SJCRH30 (cell line): ENCODE results near the gene PRLR. TPM values are rescaled to one million over a fixed set of nuclear protein-coding genes. Genes with fewer than 3 reads are reported as not detected.

Experiments used
- DNase-seq, 2 experiments: peaks; one replicate each; pipeline ENCODE4 v3.0.0-alpha.2; 2015 to 2020
- H3K27ac ChIP-seq: fragments of 250-450 bp; sonication (Bioruptor Pico); 2 replicates; pipeline ENCODE4 v1.5.1; 2020; ENCODE audit warnings: mild to moderate bottlenecking, moderate library complexity
- H3K27me3 ChIP-seq: fragments of 250-450 bp; sonication (Bioruptor Pico); 2 replicates; pipeline ENCODE4 v1.5.1; 2020; ENCODE audit warnings: mild to moderate bottlenecking, moderate library complexity
- H3K36me3 ChIP-seq: fragments of 250-450 bp; sonication (Bioruptor Pico); 2 replicates; pipeline ENCODE4 v1.5.1; 2020; ENCODE audit warnings: mild to moderate bottlenecking, moderate library complexity
- H3K4me1 ChIP-seq: fragments of 250-450 bp; sonication (Bioruptor Pico); 2 replicates; pipeline ENCODE4 v1.5.1; 2020; ENCODE audit warnings: mild to moderate bottlenecking, moderate library complexity
- H3K4me3 ChIP-seq: fragments of 250-450 bp; sonication (Bioruptor Pico); 2 replicates; pipeline ENCODE4 v1.5.1; 2020; ENCODE audit warnings: mild to moderate bottlenecking, moderate library complexity
- H3K9me3 ChIP-seq: fragments of 250-450 bp; sonication (Bioruptor Pico); replicated peaks from 2 replicates; pipeline ENCODE4 v1.5.1; 2020; ENCODE audit warnings: mild to moderate bottlenecking, moderate library complexity
- total RNA-seq: library from RNA; depleted of rRNA; stranded (reverse); fragments of >200 nt; shearing (Covaris generic); gene quantifications from 2 replicates; pipeline ENCODE4 v1.2.3, GENCODE V29; 2014

Gene PRLR
- total RNA-seq, 1 experiment from 2014 or later = not detected

DNA sequence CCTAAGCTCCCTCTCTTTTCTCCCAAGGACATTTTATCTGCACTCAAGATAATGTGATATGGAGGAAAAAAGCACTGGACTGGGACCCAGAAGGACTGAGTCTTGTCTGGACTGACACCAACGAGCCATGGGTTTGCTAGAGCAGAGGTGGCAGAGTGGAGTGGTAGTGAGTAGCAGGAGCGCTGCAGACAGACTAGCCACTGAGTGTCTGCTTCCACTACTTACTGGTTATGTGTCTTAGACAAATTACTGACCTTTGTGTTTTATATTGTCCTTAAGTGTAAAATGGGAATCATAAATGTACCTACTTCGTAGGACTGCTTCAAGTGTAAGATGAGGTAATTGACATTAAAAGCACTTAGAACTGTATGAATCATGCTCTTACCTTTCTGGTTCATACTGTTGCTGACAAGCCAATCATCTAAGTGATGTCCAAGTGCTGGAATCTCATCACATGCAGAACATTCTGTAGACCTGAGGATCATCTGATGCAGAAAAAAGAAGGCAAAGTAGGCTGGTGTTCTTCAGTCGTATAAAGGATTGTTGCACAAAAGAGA is 12.5 kb upstream of the PRLR start:
- DNase-seq = no peak
- no peak overlapping the region for H3K27ac ChIP-seq
- H3K4me3 ChIP-seq = no peak overlapping the region
- H3K27me3 ChIP-seq = no peaks in the 10 kb centered on the region
- H3K9me3 ChIP-seq = no peaks in the 10 kb centered on the region
- no peaks in the 10 kb centered on the region for H3K4me1 ChIP-seq
- H3K36me3 ChIP-seq = no peaks in the 10 kb centered on the region

DNA sequence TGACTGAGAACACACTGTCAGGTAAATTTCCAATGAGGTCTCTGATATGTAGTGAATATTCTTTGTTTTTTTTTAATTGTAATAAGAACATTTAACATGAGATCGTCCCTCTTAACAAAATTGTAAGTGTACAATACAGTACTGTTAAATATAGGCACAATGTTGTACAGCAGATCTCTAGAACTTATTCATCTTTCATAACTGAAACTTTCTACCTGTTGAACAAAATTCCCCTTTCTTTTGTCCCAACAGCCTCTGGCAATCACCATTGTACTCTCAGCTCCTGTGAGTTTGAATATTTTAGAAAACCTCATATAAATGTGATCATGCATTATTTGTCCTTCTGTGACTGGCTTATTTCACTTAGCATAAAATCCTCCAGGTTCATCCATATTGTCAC is 10.6 kb upstream of the PRLR start:
- DNase-seq = no peak
- Histone ChIP-seq H3K4me1 (no peaks in the 10 kb centered on the region), H3K9me3 (no peaks in the 10 kb centered on the region), H3K27ac (no peak overlapping the region), H3K36me3 (no peaks in the 10 kb centered on the region), H3K4me3 (no peak overlapping the region), H3K27me3 (no peaks in the 10 kb centered on the region)

DNA sequence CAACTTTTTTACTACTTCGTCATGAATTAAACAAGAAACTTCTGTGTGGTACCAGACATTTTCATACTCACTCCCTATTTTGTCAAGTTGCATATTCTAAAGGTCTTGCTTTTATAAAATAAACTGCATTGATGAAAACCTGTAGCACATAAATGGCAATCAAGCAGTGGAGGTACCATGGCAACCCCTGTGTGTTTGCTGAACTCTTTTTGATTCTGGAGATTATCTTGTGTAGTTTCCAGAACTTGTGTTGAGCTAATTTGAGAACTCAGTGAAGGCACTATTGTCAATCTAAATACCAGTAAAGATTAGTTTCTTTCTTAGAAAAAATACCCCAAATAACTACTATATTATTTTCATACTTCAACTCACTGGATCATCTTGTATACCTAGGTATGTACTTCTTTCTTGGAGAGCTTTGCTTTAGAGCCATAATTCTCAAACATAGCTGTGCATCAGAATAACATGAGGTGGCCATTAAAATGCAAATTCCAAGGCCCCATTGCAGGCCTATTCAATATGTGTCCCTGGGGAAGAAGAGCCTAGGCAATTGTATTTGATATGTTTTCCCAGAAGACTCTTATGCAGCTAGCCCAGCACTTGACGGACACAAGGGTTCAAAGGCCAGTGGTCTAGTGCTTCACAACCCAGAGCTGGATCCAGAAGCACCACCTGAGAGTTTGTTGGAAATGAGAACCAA is 9.8 kb upstream of the PRLR start:
- Histone ChIP-seq H3K36me3 (no peaks in the 10 kb centered on the region), H3K27me3 (no peaks in the 10 kb centered on the region), H3K4me1 (no peaks in the 10 kb centered on the region), H3K9me3 (no peaks in the 10 kb centered on the region), H3K27ac (no peak overlapping the region), H3K4me3 (no peak overlapping the region)
- DNase-seq = no peak

DNA sequence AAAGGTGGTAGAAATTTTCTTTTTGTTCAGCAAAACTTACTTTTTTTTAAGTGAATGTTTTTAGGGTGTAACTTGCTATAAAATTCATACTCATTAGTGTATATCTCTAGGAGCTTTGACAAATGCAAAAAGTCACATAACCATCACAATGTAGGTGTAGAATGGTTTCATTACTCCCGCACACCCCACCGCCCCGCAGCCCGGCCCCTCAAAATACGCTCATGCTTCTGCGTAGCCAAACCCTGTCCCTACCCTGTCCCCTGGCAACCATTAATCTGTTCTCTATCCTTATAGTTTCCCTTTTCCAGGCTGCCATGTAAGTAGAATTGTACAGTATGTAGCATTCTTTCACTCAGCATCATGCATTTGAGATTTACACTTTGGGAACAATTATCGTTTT is 9.2 kb upstream of the PRLR start:
- no peaks in the 10 kb centered on the region for H3K9me3 ChIP-seq
- H3K4me1 ChIP-seq = no peaks in the 10 kb centered on the region
- H3K36me3 ChIP-seq = no peaks in the 10 kb centered on the region
- no peak overlapping the region for H3K4me3 ChIP-seq
- DNase-seq = no peak
- no peak overlapping the region for H3K27ac ChIP-seq
- no peaks in the 10 kb centered on the region for H3K27me3 ChIP-seq

DNA sequence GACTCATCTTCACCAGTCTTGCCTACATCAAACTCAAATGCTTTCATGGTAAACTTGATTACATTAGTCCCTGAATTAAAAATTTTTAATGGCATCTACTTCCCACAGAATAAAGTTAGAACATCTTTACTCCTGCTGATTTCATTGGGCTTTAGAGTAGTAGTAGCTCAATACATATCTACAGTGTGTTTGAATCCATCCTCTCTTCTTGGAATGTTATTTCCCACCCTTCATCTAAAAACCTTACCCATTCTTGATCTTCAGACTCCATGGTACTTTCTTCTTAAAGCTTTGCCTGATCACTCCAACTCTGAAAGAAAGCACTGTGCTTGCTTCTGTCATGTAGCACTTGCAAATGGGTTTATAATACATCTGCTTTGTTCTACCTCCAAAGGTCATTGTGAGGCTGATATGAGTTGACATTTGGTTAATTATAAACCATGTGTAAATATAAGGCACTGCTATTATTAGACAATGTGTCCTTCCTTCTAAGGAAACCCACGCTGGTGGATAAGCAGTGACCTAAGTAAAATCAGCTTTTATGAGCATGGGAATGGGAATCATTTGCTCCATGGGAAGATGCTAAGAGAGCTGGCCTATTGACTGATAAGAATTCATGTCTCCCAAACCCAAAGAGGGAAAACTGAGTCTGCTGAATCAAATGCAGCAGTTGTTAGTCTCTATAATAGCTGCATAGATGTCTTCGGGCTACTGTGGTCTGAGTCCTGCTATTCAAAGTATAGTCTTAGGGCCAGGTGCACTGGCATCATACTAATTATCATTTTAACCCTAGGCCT is 7.5 kb upstream of the PRLR start:
- H3K9me3 ChIP-seq = no peaks in the 10 kb centered on the region
- DNase-seq = no peak
- no peaks in the 10 kb centered on the region for H3K36me3 ChIP-seq
- no peaks in the 10 kb centered on the region for H3K4me1 ChIP-seq
- H3K27ac ChIP-seq = no peak overlapping the region
- no peaks in the 10 kb centered on the region; the same call in 1 of the 2 replicates for H3K27me3 ChIP-seq
- H3K4me3 ChIP-seq = no peak overlapping the region

DNA sequence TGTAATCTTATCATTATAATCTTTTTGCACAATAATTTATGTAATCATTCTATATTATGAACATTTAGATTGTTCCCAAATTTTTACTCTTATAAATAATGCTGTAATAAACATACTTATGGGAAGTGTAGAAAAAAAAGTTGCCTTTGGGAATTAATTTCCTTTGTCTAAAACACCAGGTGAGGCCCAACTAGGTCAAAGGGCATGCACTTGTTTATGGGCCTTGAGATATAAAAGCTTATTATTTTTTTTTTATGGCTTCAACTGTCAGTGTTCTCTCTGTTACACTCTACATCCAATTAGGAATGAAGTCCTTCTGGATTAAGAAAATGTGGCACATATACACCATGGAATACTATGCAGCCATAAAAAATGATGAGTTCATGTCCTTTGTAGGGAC is 6.5 kb upstream of the PRLR start:
- H3K27ac ChIP-seq = no peak overlapping the region
- H3K4me1 ChIP-seq = no peaks in the 10 kb centered on the region
- H3K4me3 ChIP-seq = no peak overlapping the region
- no peaks in the 10 kb centered on the region for H3K36me3 ChIP-seq
- H3K9me3 ChIP-seq = no peaks in the 10 kb centered on the region
- H3K27me3 ChIP-seq = no peaks in the 10 kb centered on the region; the same call in 1 of the 2 replicates
- no peak for DNase-seq

DNA sequence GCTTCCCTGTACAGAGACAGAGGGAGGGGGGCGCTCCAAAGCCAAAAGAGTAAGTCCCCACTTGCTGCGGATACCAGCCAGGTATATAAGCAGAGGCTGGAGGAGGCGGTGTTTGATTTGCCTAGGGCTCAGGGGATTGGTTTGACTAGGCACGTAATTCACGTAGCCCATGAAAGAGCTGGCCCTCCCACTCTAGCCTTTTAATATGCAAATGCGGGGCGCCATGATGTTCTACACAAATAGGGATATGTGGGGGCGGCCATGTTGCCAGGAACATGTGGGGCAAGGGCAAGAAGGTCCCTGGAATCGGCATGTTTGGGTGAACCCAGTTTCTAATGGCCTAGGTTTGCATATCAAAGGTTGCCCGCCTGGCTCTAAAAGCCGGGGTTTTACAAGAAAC is 3.3 kb upstream of the PRLR start:
- Histone ChIP-seq H3K9me3 (no peaks in the 10 kb centered on the region), H3K4me1 (no peaks in the 10 kb centered on the region), H3K4me3 (no peak overlapping the region), H3K27ac (no peak overlapping the region), H3K36me3 (no peaks in the 10 kb centered on the region), H3K27me3 (no peaks in the 10 kb centered on the region; the same call in 1 of the 2 replicates)
- DNase-seq = no peak

DNA sequence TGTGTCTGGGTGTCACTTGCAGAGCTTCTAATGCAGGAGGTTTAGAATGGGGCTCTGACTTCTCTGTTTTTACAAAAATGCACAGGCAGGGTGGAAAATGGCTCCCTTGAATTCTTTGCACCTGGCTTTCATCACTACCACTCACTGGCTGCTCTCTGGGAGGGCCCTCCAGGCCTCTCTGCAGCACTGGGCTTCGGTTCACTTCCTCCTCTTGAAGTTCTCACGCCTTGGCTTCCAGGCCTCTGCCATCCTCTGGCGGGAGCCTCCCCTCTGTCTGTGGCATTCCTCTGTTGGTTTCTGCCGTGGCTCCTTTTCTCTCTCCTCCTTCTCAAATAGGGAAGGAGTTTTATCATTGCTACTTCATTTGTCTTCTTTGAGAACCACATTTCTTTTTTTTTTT is 2.8 kb upstream of the PRLR start:
- no peak for DNase-seq
- no peaks in the 10 kb centered on the region; the same call in 1 of the 2 replicates for H3K27me3 ChIP-seq
- no peak overlapping the region for H3K27ac ChIP-seq
- H3K36me3 ChIP-seq = no peaks in the 10 kb centered on the region
- H3K4me3 ChIP-seq = no peak overlapping the region
- no peaks in the 10 kb centered on the region for H3K9me3 ChIP-seq
- no peaks in the 10 kb centered on the region for H3K4me1 ChIP-seq

DNA sequence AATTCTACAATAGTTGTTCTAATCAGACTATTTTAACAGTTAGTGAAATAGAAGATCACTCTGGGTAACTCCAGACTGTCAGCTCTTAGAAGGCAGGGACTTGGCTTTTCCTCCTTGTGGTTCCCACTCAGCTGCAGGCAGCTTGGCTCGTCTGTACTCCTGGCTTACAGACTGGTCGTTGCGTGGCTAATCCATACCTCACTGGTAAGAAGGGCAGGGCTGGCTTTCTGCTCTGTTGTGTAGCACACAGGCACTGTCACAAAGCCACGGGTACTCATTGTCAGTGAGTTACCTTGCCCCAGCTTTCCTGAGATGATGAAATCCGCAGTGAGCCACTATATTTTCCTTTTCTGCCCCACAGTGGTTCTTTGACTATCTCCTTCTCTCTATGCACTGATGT is 1.8 kb upstream of the PRLR start:
- H3K27ac ChIP-seq = no peak overlapping the region
- DNase-seq = no peak
- H3K9me3 ChIP-seq = no peaks in the 10 kb centered on the region
- no peaks in the 10 kb centered on the region for H3K36me3 ChIP-seq
- H3K4me3 ChIP-seq = no peak overlapping the region
- H3K4me1 ChIP-seq = no peaks in the 10 kb centered on the region
- H3K27me3 ChIP-seq = no peaks in the 10 kb centered on the region; the same call in 1 of the 2 replicates

DNA sequence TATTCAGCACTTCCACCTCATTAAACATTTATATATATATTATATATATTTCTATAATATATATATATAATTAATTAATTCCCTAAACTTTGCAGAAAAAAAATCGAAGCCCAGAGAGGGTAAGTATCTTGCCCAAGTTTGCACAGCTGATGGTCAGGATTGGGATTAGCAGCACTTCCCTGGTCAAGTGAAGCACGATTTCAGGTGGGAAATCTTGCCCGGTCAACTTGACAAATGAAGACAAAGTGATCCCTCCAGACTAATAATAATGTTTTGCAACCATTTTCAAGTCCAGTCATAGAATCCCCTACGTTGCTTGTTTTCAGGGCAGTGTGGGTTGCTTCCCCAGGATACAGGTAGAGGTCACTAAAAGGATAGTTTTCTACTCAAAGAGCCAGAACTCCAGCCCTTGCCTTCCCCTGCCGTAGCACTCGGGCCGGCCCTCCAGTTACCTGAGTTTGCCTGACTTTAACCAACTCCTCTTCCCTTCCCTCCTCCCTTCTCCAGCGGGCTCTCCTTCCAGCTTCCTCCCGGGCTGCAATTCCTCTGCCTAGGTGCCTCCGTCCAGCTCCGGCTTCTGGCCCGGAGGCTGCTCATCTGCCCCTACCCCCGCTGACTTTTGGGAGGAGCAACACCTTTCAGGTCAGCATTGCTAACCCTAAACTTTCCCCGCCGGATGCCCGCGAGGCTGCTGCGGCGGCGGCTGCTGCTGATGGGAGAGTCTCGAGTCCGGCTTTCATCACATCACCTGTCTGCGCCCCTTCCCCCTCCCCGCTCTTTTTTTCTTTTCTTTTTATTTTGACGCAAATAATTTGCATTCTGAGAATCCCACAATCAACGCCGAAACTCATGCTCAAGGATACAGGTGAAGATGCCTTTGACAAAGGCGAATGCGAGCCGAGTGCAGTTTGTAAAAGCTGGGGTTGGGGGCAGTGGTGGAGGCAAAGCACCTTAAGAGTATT is 930 bp downstream of the PRLR start:
- Histone ChIP-seq H3K27me3 (no peaks in the 10 kb centered on the region; the same call in 1 of the 2 replicates), H3K4me3 (no peak overlapping the region), H3K27ac (no peak overlapping the region), H3K36me3 (no peaks in the 10 kb centered on the region), H3K4me1 (no peaks in the 10 kb centered on the region), H3K9me3 (no peaks in the 10 kb centered on the region)
- DNase-seq = no peak

DNA sequence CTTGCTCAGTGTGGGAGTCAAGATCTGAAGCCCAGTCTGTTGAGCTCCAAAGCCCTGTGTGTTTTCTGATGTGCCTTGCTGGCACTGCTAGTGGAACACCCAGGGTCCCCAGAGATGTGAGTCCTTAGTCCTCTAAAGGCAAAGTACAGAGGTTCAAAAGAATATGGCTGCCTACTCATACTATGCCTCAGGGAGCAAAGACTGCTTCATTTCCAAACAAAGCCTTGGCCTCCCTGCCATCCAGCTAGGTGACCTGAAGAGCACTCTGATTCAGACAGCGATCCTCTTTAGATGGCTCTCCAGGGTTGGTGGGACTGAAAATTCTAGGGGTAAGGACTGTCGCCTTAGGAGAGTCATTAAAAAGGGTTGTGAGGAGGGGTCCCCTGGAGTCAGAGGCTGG is 2.0 kb downstream of the PRLR start:
- Histone ChIP-seq H3K9me3 (no peaks in the 10 kb centered on the region), H3K27me3 (no peaks in the 10 kb centered on the region; the same call in 1 of the 2 replicates), H3K4me3 (no peak overlapping the region), H3K4me1 (no peaks in the 10 kb centered on the region), H3K27ac (no peak overlapping the region), H3K36me3 (no peaks in the 10 kb centered on the region)
- no peak for DNase-seq

DNA sequence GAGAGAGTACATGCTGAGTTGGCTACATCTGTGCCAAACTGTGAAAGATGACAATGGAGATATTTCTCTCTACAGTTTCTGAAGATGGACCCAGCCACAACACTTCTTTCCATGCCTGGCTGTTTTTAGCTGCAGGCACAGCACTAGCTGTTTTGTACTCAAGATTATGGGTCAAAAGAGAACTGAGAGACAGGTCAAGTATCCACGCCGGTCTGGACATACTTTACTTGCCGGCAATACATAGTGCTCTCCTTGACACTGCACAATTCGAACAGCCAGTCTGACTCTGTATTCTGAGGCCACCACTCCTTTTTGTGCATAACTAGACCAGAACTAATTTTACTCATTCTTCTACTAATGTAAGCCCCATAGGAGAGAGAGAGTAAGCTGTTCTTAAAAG is 2.6 kb downstream of the PRLR start:
- Histone ChIP-seq H3K4me1 (no peaks in the 10 kb centered on the region), H3K36me3 (no peaks in the 10 kb centered on the region), H3K27me3 (no peaks in the 10 kb centered on the region), H3K27ac (no peak overlapping the region), H3K9me3 (no peaks in the 10 kb centered on the region), H3K4me3 (no peak overlapping the region)
- no peak for DNase-seq

DNA sequence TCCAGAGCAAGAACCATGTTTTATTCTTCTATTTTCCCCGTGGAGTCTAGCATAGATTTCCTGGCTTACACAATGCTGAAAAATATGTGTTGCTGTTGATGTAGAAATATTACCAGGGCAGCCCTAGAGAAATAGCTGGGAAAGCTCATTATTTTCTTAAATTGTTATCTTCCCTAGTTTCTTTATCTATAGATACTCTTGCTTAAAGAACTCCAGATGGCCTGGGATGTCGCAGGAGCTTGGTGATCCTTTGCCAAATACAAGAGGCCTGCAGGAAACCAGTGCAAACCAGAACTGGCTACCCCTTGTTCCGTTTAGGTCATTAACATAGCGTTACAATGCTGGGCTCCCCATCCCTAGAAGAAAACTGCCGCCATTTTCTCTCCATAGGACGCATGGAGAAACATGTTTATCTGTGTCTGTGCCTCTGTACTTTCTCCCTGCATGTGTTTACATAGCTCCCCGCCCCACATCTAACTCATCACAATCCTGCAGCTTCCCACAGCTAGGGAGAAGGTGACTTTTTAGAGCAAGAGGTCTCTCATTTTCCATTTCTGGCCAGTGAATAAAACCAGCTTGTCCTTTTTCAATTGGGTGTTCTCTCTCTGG is 6.4 kb downstream of the PRLR start:
- H3K9me3 ChIP-seq = no peaks in the 10 kb centered on the region
- H3K4me3 ChIP-seq = no peak overlapping the region
- no peaks in the 10 kb centered on the region for H3K4me1 ChIP-seq
- no peak for DNase-seq
- H3K36me3 ChIP-seq = no peaks in the 10 kb centered on the region
- no peak overlapping the region for H3K27ac ChIP-seq
- H3K27me3 ChIP-seq = peaks cover 7% of the 10 kb centered on the region

DNA sequence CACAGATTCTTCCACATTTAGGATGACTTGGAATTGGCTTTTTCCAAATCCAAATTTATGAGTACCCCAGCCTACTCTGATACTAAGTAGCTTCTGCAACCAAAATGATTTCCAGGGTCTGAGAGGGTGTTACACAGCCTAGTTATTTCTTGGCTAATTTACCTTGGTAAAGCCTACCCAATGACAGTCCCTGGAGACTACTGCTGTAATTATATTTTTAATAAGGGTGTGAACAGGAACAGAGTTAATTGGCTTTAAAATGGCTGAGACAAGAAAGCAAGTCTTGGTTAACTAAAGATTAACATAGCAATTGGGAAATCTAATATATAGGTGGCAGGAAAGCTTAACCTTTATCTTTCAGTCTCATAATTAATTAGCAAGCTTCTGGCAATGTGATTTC is 9.3 kb downstream of the PRLR start:
- no peak overlapping the region for H3K4me3 ChIP-seq
- H3K27ac ChIP-seq = no peak overlapping the region
- H3K4me1 ChIP-seq = no peaks in the 10 kb centered on the region
- no peak for DNase-seq
- no peaks in the 10 kb centered on the region for H3K36me3 ChIP-seq
- H3K27me3 ChIP-seq = peaks cover 7% of the 10 kb centered on the region
- no peaks in the 10 kb centered on the region for H3K9me3 ChIP-seq
